ENCODE measurements around the gene NR2C2. TPM values are rescaled to one million over a fixed set of nuclear protein-coding genes. Genes with fewer than 3 reads are reported as not detected.

NR2C2 gene
- total and polyA plus RNA-seq, 10 of the 15 experiments (the other 5 are each of a cell fraction or from before 2014, with no cell fraction given) = 2.7 to 30.3 (median 18.3) TPM

GRCh38 chr3:14941871-14942270, 5.5 kb upstream of the NR2C2 start:
- intact Hi-C loops (cut with micrococcal nuclease; ENCODE audit: unreplicated experiment) (no loop called here), in situ Hi-C loops (cut with MboI) (no loop called here)
- no peaks in the 10 kb centered on the region for H3K9me3 ChIP-seq (replicated peaks; ENCODE audit: control insufficient read depth, insufficient read depth, low read length)
- peaks cover 19% of the 10 kb centered on the region for H3K79me2 ChIP-seq (ENCODE audit: control insufficient read depth, insufficient read depth, low read length)
- no peaks in the 10 kb centered on the region for H4K20me1 ChIP-seq (ENCODE audit: control insufficient read depth, insufficient read depth)
- TF ChIP-seq LARP7 (IDR thresholded peaks at IDR 0.05) = no peak
- TF ChIP-seq TBL1XR1 (IDR thresholded peaks at IDR 0.05; ENCODE audit: low read depth, low read length) = no peak
- TF ChIP-seq CEBPB (IDR thresholded peaks at IDR 0.05; ENCODE audit: borderline replicate concordance in 1 of 2, low read depth in 2 of 2, low read length in 2 of 2) = no peak
- TF ChIP-seq ZNF274 (IDR thresholded peaks at IDR 0.05; ENCODE audit: insufficient read depth, insufficient read length) = no peak
- TF ChIP-seq ETV6 (conservative IDR thresholded peaks at IDR 0.05 in 1 of 2, IDR thresholded peaks at IDR 0.05 in 1 of 2; ENCODE audit: borderline replicate concordance in 1 of 2, low read depth in 1 of 2) = no peak
- TF ChIP-seq PKNOX1 (IDR thresholded peaks at IDR 0.05) = no peak
- no peak for TF ChIP-seq ZSCAN29 (IDR thresholded peaks at IDR 0.05)
- TF ChIP-seq EZH2 (IDR thresholded peaks at IDR 0.05; ENCODE audit: borderline replicate concordance, control insufficient read depth, low read depth, low read length) = no peak
- TF ChIP-seq USF1 (IDR thresholded peaks at IDR 0.05; ENCODE audit: borderline replicate concordance, extremely low read length, insufficient read depth, low read depth, low read length) = no peak
- TF ChIP-seq TCF3 (IDR thresholded peaks at IDR 0.05; ENCODE audit: borderline replicate concordance, insufficient read depth, low read depth, low read length) = no peak
- TF ChIP-seq NKRF (conservative IDR thresholded peaks at IDR 0.05) = no peak
- no peak for TF ChIP-seq NR2F1 (conservative IDR thresholded peaks at IDR 0.05)
- TF ChIP-seq SMC3 (IDR thresholded peaks at IDR 0.05; ENCODE audit: borderline replicate concordance, low read length) = no peak
- TF ChIP-seq MYB (IDR thresholded peaks at IDR 0.05; ENCODE audit: borderline replicate concordance, low read depth, low read length) = no peak
- TF ChIP-seq CREB1 (IDR thresholded peaks at IDR 0.05; ENCODE audit: low read depth) = no peak
- ChIA-PET POLR2A (no interaction called here), SMC1A (ENCODE audit: uncharacterized antibody, unreplicated experiment) (no interaction called here), CTCF (interaction anchor here (1.0 kb wide), 2 partner anchors 9 to 16 kb away, joined by 3 read pairs; no protein-coding TSS in a partner anchor), RAD21 (ENCODE audit: unreplicated experiment) (no interaction called here)
- 94% methylated on average over 1 of the region's 1 CpG for WGBS (ENCODE audit: insufficient coverage, insufficient replicate concordance, low lambda C conversion rate, missing lambda C conversion rate)
- peaks cover 0 to 6% of the 10 kb centered on the region in 2 experiments; a peak in 3 of 4 replicates for H3K36me3 ChIP-seq (ENCODE audit: control insufficient read depth in 2 of 2, insufficient read depth in 2 of 2, low read length in 1 of 2)
- no peak overlapping the region for H2AFZ ChIP-seq (ENCODE audit: control insufficient read depth, low read depth, low read length)
- no peak for DNase-seq (ENCODE audit: low read depth, low spot score)
- ATAC-seq = no peak
- no peak overlapping the region for H3K4me2 ChIP-seq (ENCODE audit: control insufficient read depth, insufficient read depth)
- no peak overlapping the region for H3K27ac ChIP-seq (ENCODE audit: control insufficient read depth, insufficient read depth)
- no peaks in the 10 kb centered on the region; the same call in 1 of the 2 replicates for H3K4me1 ChIP-seq (ENCODE audit: control insufficient read depth, insufficient read depth, low read length)
- no peak overlapping the region for H3K9ac ChIP-seq (ENCODE audit: control insufficient read depth, insufficient read depth, low read length)
- H3K4me3 ChIP-seq = no peak overlapping the region
- H3K27me3 ChIP-seq (replicated peaks in 1 of 2; ENCODE audit: control insufficient read depth in 2 of 2, insufficient read depth in 2 of 2, low read length in 1 of 2) = no peaks in the 10 kb centered on the region
- no TSS peak for BruUV-seq (replicated peaks)
- no peak for FAIRE-seq
